Smooth muscle cell (in vitro differentiated cells): ENCODE measurements around the gene SENP5. TPM values are rescaled to one million over a fixed set of nuclear protein-coding genes. Genes with fewer than 3 reads are reported as not detected.

Experiments used
- DNase-seq: peaks from one replicate; lab custom pipeline; 2025; ENCODE audit not compliant: unreplicated experiment; lab: John Stamatoyannopoulos, UW
- H2AFZ ChIP-seq: fragments of 200-600 bp; sonication (generic); 2 replicates; pipeline ENCODE4 v1.6.0; 2016; ENCODE audit warnings: antibody characterized with exemption, low read depth, mild to moderate bottlenecking
- H3F3A ChIP-seq: fragments of 200-600 bp; sonication (generic); 2 replicates; pipeline ENCODE4 v1.6.0; 2017; ENCODE audit warnings: antibody characterized with exemption, low read depth
- H3K27ac ChIP-seq: fragments of 200-600 bp; sonication (generic); 2 replicates; pipeline ENCODE4 v1.5.1; 2016; ENCODE audit warnings: low read depth, mild to moderate bottlenecking
- H3K27me3 ChIP-seq: fragments of 200-600 bp; sonication (generic); 2 replicates; pipeline ENCODE4 v1.6.1; 2016; ENCODE audit warnings: low read depth, mild to moderate bottlenecking
- H3K36me3 ChIP-seq: fragments of 200-600 bp; sonication (generic); 2 replicates; pipeline ENCODE4 v1.5.1; 2016; ENCODE audit warnings: low read depth
- H3K4me1 ChIP-seq: fragments of 200-600 bp; sonication (generic); 2 replicates; pipeline ENCODE4 v1.5.1; 2016; ENCODE audit warnings: low read depth
- H3K4me2 ChIP-seq: fragments of 200-600 bp; sonication (generic); 2 replicates; pipeline ENCODE4 v1.6.0; 2016; ENCODE audit warnings: mild to moderate bottlenecking
- H3K4me3 ChIP-seq: fragments of 200-600 bp; sonication (generic); 2 replicates; pipeline ENCODE4 v1.5.1; 2016; ENCODE audit warnings: mild to moderate bottlenecking
- H3K79me2 ChIP-seq: fragments of 200-600 bp; sonication (generic); 2 replicates; pipeline ENCODE4 v1.6.0; 2016; ENCODE audit warnings: low read depth, mild to moderate bottlenecking
- H3K9ac ChIP-seq: fragments of 200-600 bp; sonication (generic); 2 replicates; pipeline ENCODE4 v1.6.0; 2016; ENCODE audit warnings: low read depth
- H3K9me3 ChIP-seq: fragments of 200-600 bp; sonication (generic); replicated peaks from 2 replicates; pipeline ENCODE4 v1.5.1; 2016; ENCODE audit warnings: low read depth
- H4K20me1 ChIP-seq: fragments of 200-600 bp; sonication (generic); 2 replicates; pipeline ENCODE4 v1.6.0; 2016; ENCODE audit warnings: low read depth
- CTCF ChIP-seq: fragments of 200-600 bp; sonication (generic); IDR thresholded peaks from 2 replicates; pipeline ENCODE4 v1.5.1; 2017; ENCODE audit warnings: borderline replicate concordance, mild to moderate bottlenecking, antibody characterized with exemption; ENCODE audit not compliant: insufficient read depth, poor library complexity, severe bottlenecking
- WGBS: methylation state at CpG from one replicate; pipeline ENCODE4 v1.1.7; 2016; ENCODE audit warnings: low lambda C conversion rate; 5-methylcytosine and 5-hydroxymethylcytosine counted together
- polyA plus RNA-seq: library from polyadenylated mRNA; unstranded; fragments of >200 nt; fragmentation: Nextera tagmentation; extraction: Ambion mirVana; gene quantifications from 2 replicates; pipeline ENCODE4 v1.2.1, GENCODE V29; 2016
- total RNA-seq: library from RNA; depleted of rRNA; stranded (reverse); fragments of >200 nt; gene quantifications from 2 replicates; pipeline ENCODE4 v1.2.3, GENCODE V29; 2014

Gene SENP5
- total and polyA plus RNA-seq, 2 experiments from 2014 or later = 18.6 to 35.0 TPM

- Histone ChIP-seq H3K9me3 (no peaks in the 10 kb centered on the region), H3K4me3 (no peak overlapping the region), H3K36me3 (no peaks in the 10 kb centered on the region), H4K20me1 (peaks cover 89% of the 10 kb centered on the region), H3K9ac (no peak overlapping the region), H3K4me2 (no peak overlapping the region), H3K27me3 (no peaks in the 10 kb centered on the region), H3K79me2 (peaks cover 87% of the 10 kb centered on the region), H3K27ac (no peak overlapping the region), H2AFZ (no peak overlapping the region), H3K4me1 (no peaks in the 10 kb centered on the region), H3F3A (no peaks in the 10 kb centered on the region)
- no peak for TF ChIP-seq CTCF
- DNase-seq = no peak
- WGBS = 83% methylated on average over 4 of the region's 4 CpGs
Measured at GRCh38 chr3:196886144-196886543, 18.4 kb downstream of the SENP5 start.

GRCh38 chr3:196889844-196890708 is 22.4 kb downstream of the SENP5 start:
- H3K9ac ChIP-seq = no peak overlapping the region
- H2AFZ ChIP-seq = no peak overlapping the region
- H3F3A ChIP-seq = no peaks in the 10 kb centered on the region
- no peaks in the 10 kb centered on the region for H3K9me3 ChIP-seq
- no peaks in the 10 kb centered on the region for H3K4me1 ChIP-seq
- no peak overlapping the region for H3K4me2 ChIP-seq
- no peak overlapping the region for H3K4me3 ChIP-seq
- no peak for DNase-seq
- WGBS = 98% methylated on average over 6 of the region's 6 CpGs
- H4K20me1 ChIP-seq = peaks cover 81% of the 10 kb centered on the region
- no peaks in the 10 kb centered on the region for H3K36me3 ChIP-seq
- H3K79me2 ChIP-seq = peaks cover 86% of the 10 kb centered on the region
- TF ChIP-seq CTCF = no peak
- H3K27ac ChIP-seq = no peak overlapping the region
- H3K27me3 ChIP-seq = no peaks in the 10 kb centered on the region

- Histone ChIP-seq H3K4me2 (no peak overlapping the region), H3K9ac (no peak overlapping the region), H2AFZ (no peak overlapping the region), H3K9me3 (no peaks in the 10 kb centered on the region), H3K4me1 (no peaks in the 10 kb centered on the region), H3F3A (no peaks in the 10 kb centered on the region), H3K79me2 (peaks cover 78% of the 10 kb centered on the region), H3K27ac (no peak overlapping the region), H4K20me1 (peaks cover 71% of the 10 kb centered on the region), H3K4me3 (no peak overlapping the region), H3K27me3 (no peaks in the 10 kb centered on the region), H3K36me3 (peaks cover under 1% of the 10 kb centered on the region)
- DNase-seq = no peak
- 91% methylated on average over 13 of the region's 13 CpGs for WGBS
- no peak for TF ChIP-seq CTCF
Measured at GRCh38 chr3:196894557-196895295, 27.0 kb downstream of the SENP5 start.
